ENCODE measurements around the gene NRDC. TPM values are rescaled to one million over a fixed set of nuclear protein-coding genes. Genes with fewer than 3 reads are reported as not detected.
"Not testable (repeated sequence)": the region's sequence is repeated elsewhere in the genome, so short reads cannot be mapped to it uniquely, and the experiment has no call there.

The NRDC gene
- total and polyA plus RNA-seq, 7 donors, result 34.4 to 91.4 (median 71.0) TPM

- Histone ChIP-seq H3K27me3 (no peaks in the 10 kb centered on the region), H3K9me3 (no peaks in the 10 kb centered on the region), H3K27ac (no peak overlapping the region), H3K36me3 (peaks cover 0 to 58% (median 6%) of the 10 kb centered on the region in 4 donors), H3K4me1 (peaks cover 0 to 1% (median 0%) of the 10 kb centered on the region in 4 donors), H3K4me3 (no peak overlapping the region)
- TF ChIP-seq EP300 (IDR thresholded peaks at IDR 0.05) (no peak), POLR2A (IDR thresholded peaks at IDR 0.05) (no peak), POLR2AphosphoS5 (IDR thresholded peaks at IDR 0.05) (no peak), CTCF (IDR thresholded peaks at IDR 0.05) (no peak)
- intact Hi-C loops (cut with DNase I), result no loop called here
- WGBS, 2 donors, result 77 to 87% methylated on average over 1 of the region's 1 CpG
- no peak for DNase-seq
Measured at GRCh38 chr1:51837243-51837642, 41.3 kb downstream of the NRDC start.

DNA sequence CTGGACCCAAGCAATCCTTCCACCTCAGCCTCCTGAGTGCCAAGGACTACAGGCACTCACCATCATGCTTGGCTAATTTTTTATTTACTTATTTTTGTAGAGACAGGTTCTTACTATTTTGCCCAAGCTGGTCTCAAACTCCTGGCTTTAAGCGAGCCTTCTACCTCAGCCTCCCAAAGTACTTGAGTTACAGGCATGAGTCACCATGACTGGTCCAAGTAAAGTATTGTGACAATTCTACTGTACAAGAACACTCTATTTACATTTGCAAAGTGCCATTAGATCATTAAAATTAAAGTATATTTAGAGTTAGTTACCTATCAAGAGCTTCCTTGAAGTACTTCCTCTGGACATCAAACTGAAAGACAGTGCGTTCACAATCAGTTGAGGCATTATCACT is 44.8 kb downstream of the NRDC start:
- no peak for DNase-seq
- intact Hi-C loops (cut with DNase I), result no loop called here
- TF ChIP-seq EP300 (IDR thresholded peaks at IDR 0.05), result no peak
- no peak for TF ChIP-seq POLR2AphosphoS5 (IDR thresholded peaks at IDR 0.05)
- TF ChIP-seq POLR2A (IDR thresholded peaks at IDR 0.05), result no peak
- TF ChIP-seq CTCF (IDR thresholded peaks at IDR 0.05), result no peak
- no peaks in the 10 kb centered on the region for H3K4me1 ChIP-seq
- WGBS, 2 donors, result 96 to 97% methylated on average over 2 of the region's 2 CpGs
- no peak overlapping the region for H3K4me3 ChIP-seq
- peaks cover 0 to 73% (median 3%) of the 10 kb centered on the region in 4 donors for H3K36me3 ChIP-seq
- H3K9me3 ChIP-seq, result no peaks in the 10 kb centered on the region
- H3K27me3 ChIP-seq, result no peaks in the 10 kb centered on the region
- no peak overlapping the region for H3K27ac ChIP-seq

DNA sequence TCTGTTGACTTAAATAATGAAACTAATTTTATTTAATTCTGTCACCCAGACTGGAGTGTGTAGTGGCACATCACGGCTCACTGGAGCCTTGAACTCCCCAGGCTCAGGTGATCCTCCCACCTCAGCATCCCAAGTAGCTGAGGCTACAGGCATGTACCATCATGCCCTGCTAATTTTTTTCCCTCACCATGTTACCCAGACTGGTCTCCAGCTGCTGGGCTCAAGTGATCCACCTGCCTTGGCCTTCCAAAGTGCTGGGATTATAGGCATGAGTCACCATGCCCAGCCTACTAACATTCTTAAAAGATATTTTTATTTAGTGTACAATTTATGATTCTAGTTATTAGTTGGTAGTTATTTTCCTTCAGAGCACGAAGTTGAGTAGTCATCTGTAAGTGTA is 49.5 kb downstream of the NRDC start:
- intact Hi-C loops (cut with DNase I), result no loop called here
- H3K4me3 ChIP-seq, result no peak overlapping the region
- DNase-seq, result no peak
- H3K9me3 ChIP-seq, result no peaks in the 10 kb centered on the region
- H3K27ac ChIP-seq, result no peak overlapping the region
- no peak for TF ChIP-seq POLR2A (IDR thresholded peaks at IDR 0.05)
- TF ChIP-seq CTCF (IDR thresholded peaks at IDR 0.05), result no peak
- no peak for TF ChIP-seq EP300 (IDR thresholded peaks at IDR 0.05)
- no peak for TF ChIP-seq POLR2AphosphoS5 (IDR thresholded peaks at IDR 0.05)
- WGBS, 2 donors, result 93 to 99% methylated on average over 2 of the region's 2 CpGs
- peaks cover 0 to 82% (median 6%) of the 10 kb centered on the region in 4 donors for H3K36me3 ChIP-seq
- no peaks in the 10 kb centered on the region for H3K4me1 ChIP-seq
- no peaks in the 10 kb centered on the region for H3K27me3 ChIP-seq

GRCh38 chr1:51819810-51820209 is 58.7 kb downstream of the NRDC start:
- H3K36me3 ChIP-seq, result peaks cover 0 to 95% (median 8%) of the 10 kb centered on the region in 4 donors
- no peaks in the 10 kb centered on the region for H3K9me3 ChIP-seq
- H3K27me3 ChIP-seq, result no peaks in the 10 kb centered on the region
- no peaks in the 10 kb centered on the region for H3K4me1 ChIP-seq
- intact Hi-C loops (cut with DNase I), result no loop called here
- TF ChIP-seq CTCF (IDR thresholded peaks at IDR 0.05), result no peak
- 96 to 100% methylated on average over 1 of the region's 1 CpG for WGBS, 2 donors
- no peak for DNase-seq
- H3K4me3 ChIP-seq, result no peak overlapping the region
- H3K27ac ChIP-seq, result no peak overlapping the region

DNA sequence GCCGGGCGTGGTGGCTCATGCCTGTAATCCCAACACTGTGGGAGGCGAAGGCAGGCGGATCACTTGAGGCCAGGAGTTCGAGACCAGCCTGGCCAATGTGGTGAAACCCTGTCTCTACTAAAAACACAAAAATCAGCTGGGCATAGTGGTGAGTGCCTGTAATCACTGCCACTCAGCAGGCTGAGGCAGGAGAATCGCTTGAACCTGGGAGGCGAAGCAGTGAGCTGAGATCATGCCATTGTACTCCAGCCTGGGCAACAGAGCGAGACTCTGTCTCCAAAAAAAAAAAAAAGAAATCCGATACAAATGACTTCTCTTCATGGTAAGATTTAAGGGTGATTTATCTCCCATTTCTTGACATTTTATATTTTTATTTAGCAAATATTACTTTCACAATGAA is 59.5 kb downstream of the NRDC start:
- H3K4me3 ChIP-seq; H3K27me3 ChIP-seq; H3K4me1 ChIP-seq; H3K27ac ChIP-seq; intact Hi-C loops (cut with DNase I); DNase-seq; H3K9me3 ChIP-seq: not testable (repeated sequence)
- 93 to 96% methylated on average over 9 of the region's 9 CpGs for WGBS, 2 donors
- peaks cover 0 to 96% (median 11%) of the 10 kb centered on the region in 4 donors for H3K36me3 ChIP-seq

Measured in sigmoid colon (tissue), 7 donors.